M059J (cell line): ENCODE results near the gene MMP24. TPM values are rescaled to one million over a fixed set of nuclear protein-coding genes. Genes with fewer than 3 reads are reported as not detected.

ENCODE experiments used
- DNase-seq: peaks from one replicate; pipeline ENCODE4 v3.0.0-alpha.2; 2012; ENCODE audit warnings: low read depth
- total RNA-seq: library from RNA; depleted of rRNA; stranded (reverse); fragments of >200 nt; shearing (Covaris generic); gene quantifications from 2 replicates; pipeline ENCODE4 v1.2.3, GENCODE V29; 2014

The MMP24 gene
- total RNA-seq, 1 experiment from 2014 or later = 4.4 TPM

DNA sequence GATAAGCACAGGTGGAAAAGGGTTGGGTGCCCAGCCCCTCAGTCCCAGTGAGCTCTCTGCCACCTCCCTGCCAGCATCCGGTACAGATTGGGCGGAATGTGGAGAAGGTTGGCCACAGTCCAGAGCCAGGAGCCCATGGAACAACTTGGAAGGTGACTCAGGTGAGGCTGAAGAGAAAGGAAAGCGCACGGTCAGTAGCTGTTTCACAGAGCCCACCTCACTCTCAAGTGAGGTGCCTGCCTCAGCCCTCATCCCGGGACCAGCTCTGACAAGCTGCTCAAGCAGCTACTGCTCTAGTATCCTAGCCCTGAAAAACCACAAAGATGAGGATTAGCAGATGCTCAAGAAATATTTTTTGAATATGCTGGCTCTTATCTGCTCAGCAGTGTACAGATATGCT lies 52.5 kb downstream of the MMP24 start:
- peak; percentile 32 for DNase-seq

DNA sequence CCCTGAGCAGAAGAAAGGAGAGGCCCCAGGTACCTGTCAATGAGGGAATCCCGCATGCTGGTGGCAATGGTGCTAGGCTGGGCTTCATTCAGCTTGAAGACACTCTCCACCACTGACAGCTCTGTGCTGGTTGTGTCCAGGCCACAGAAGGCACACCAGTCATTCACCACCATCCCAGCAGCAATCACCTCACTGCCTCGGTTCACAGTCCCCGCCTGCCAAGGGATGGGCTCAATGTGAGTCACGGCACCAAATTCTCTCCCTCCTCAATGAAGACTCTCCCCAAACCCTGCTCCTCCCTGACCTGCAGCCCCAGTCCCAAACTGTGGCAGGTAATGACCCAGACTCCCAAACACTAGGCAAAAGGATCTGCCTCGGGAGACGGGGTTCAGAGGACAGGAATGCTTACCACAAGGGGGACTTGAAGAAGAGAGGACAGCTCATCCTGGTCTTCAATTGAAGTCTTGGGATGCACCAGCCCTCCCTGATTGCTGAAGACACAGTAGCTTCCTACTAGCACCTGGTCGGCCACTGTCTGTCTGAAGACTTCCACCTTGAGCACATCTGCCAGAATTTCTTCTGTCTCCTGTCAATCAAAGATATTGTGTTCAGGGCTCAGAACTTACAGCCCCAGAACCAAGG lies 53.2 kb downstream of the MMP24 start:
- no peak for DNase-seq

DNA sequence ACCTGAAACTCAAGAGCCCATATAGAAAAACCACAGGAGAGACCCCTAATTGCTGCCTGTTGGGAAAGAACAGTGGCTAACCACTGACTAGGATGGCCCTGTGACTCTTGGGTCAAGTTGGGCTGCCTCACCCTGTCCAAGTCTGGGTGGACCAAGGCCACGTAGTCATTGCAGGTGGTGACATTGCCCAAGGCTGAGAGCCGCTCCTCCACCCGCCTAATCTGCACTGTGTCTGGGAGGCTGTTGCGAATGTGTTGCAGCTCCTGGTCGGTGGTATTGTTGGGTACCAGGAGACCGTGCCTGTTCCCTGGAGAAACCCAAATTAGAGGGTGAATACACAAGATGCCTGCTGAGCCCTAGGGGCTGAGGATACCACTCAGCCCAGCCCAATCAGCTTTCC lies 54.0 kb downstream of the MMP24 start:
- DNase-seq = no peak

DNA sequence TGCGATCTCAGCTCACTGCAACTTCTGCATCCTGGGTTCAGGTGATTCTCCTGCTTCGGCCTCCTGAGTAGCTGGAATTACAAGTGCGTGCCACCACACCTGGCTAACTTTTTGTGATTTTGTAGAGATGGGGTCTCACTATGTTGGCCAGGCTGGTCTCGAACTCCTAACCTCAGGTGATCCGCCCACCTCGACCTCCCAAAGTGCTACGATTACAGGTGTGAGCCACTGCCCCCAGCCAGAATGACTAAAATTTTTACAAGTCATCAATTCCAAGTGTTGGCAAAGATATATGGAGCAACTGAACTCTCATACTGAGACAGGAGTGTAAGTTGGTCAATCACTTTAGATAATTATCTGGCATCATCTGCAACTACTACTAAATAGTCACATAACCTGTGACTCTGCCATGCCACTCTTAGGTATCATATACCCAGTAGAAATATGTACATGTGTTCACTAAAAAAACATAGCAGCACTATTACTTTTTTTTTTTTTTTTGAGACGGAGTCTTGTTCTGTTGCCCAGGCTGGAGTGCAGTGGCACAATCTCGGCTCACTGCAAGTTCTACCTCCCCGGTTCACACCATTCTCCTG lies 55.1 kb downstream of the MMP24 start:
- no peak for DNase-seq

DNA sequence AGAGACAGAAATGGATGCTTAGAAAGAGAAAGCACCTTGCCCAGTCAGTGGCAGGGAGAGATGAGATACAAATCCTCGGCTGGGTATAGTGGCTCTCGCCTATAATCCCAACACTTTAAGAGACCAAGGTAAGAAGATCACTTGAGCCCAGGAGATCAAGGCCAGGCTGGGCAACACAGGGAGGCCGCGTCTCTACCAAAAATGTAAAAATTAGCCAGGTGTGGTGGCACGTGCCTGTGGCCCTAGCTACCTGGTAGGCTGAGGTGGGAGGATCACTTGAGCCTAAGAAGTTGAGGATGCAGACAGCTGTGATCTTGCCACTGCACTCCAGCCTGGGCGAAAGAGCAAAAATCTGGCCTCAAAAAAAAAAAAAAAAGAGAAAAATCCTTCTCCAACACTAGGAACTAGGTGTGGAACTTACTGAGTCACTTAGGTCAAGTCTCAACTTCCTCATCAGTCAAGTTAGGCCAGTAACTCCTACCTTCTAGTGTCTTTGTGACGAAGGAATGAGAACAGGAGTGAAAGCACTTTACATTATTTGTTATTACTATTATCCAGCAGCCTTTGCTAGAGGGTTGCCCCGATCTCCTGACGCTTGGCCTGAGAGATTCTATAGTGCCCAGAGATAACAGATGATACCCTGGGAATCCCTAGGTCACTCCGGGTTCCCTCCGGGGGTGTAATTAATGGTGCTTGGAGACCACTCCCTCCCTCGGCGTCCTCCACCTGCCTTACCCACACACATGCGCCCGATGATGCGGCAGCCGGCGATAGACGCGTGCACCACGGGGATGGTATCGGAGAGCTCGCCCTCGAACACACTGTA lies 57.2 kb downstream of the MMP24 start:
- DNase-seq = no peak

DNA sequence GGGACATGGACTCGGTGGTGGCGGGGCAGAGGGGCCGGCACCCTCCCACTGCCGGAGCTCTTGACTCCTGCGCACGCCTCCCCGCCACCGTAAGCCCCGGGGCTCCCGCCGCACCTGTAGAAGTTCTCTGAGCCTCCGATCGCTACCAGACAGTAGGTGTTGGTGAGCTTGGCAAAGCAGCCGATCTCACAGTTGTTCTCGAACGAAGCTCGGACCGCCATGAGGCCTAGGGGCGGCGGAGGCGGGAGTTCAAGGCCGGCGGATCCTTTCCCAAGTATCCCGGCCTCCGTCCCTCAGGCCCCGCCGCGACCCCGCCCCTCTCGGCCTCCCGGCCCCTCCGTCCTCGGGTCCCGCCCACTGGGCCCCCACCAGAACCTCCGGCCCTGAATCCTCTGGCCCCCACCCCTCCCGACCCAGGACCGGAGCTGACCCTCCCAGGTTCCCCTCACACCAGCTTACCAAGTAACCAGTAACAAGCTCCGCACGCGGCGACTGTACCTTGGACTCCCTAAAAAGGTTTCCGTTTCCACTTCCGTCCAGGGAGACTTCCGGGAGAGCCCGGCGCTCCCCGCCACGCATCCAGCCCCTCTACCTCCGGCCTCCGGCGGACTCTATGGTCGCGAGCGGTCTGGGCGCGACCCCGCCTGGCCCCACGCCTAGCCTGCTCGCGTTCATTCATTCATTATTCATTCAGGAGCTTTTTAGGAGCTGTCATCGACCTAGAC lies 57.9 kb downstream of the MMP24 start, which contains the start of gene EIF6:
EIF6 (minus strand) TSS at position 506 of the 725 bp plus-strand sequence; CDS start at position 221, 285 bp downstream.
- DNase-seq = peak; percentile 95

DNA sequence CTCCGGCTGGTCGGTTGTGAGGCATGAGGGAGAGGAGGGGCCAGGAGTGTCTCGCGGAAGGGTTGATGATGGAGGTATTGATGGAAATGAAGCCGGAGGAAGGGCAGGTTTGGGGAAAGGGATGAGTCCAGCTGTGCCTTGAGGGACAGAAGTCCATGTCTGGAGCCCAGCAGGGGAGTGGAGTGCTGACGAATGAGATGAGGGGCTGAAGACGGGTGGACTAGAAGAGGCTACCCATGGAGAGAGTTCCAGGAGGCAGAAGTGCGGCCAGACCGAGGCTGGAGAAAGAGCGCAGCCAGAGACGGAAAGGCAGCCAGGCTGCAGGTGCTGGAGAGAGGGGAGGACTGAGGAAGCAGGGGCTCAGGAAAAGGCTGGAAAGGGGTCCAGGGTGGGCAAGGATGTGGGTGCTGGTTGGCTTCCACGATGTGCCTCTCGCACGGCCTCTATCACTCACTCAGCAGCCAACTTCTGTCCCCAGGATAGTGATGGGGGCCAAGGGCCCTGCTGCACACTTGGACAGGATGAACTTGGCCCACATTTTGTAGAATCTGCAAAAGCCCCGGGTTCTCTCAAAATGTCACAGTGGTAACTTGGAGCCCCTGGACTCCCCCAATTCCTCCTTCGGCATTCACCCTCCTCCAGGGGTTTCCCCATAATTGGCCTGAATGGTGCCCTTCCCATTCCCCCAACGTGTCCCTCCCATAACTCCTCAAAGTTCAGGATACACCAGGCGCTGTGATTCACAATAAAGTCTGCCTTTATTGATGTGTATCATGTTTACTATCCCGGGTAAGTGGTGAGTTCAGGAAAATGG lies 58.7 kb downstream of the MMP24 start:
- no peak for DNase-seq

DNA sequence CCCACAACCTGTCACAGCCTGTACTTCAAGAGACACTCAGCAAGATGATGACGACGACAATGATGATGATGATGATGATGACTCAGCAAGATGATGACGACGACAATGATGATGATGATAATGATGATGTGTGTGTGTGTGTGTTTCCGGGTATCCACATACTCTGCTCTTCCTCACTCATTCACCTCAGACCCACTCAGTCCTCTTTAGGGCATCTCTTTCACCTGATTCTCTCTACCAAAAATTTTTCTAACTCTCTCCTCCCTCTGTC lies 59.3 kb downstream of the MMP24 start:
- DNase-seq = no peak

DNA sequence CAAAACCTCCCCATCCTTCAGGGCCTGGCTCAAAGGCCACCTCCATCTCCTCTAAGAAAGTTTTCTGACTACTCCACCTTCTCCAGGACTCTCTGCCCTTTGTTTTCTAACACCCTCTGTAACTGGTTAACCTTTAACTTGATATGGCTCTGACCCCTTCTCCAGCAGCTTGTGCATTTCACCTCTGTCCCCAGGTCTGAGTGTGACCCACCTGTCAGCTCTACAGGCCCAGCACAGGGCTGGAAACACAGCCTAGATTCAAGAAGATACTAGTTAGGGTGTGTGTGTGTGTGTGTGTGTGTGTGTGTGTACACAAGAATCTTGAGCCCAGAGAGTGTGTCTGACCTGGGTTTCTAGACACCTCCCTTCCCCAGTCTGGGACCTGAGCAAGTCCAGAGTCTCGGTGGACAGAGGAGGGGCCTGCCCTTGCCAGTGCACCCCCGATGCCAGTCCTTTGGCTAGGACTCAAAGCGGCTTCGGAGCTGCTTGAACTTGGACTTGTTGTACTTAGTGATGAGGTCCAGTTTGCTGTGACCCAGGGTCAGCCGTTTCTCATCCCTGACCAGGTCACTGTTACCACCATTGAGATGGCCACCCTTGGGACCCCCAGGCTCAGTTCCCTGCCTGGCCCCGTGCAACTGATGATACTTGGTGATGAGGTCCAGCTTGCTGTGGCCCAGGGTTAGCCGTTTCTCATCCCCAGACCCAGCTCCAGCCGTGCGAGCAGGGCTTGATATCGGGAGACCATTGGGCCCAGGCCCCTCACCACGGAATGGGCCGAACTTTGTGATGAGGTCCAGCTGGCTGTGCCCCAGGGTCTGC lies 59.8 kb downstream of the MMP24 start:
- no peak for DNase-seq

DNA sequence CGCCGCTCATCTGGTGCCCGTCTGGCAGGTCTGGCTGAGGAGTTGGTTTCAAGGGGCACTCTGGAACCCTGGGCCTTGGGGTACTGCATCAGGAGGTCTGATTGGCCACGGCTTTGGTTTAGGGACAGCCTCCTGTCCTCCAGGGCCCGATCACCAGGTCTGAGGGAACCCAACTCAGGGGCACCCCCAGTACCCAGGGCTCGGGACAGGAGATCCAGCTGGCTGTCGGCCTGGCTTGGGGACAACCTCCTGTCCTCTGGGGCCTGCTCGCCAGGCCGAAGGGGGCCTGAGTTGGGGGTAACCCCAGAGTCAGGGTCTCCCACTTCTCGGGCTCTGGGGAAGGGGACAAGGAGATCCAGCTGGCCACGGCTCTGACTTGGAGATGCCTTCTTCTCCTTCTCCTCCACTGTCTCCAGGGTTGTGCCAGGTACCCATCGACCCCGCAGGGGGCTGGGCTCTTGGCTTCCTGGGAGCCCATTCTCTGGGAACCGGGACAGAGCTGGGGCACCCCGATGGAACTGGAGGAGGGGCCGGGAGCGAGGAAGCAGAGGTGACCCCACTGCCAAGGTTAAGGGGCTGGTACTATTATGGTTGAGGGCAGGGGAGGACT lies 60.5 kb downstream of the MMP24 start:
- no peak for DNase-seq

DNA sequence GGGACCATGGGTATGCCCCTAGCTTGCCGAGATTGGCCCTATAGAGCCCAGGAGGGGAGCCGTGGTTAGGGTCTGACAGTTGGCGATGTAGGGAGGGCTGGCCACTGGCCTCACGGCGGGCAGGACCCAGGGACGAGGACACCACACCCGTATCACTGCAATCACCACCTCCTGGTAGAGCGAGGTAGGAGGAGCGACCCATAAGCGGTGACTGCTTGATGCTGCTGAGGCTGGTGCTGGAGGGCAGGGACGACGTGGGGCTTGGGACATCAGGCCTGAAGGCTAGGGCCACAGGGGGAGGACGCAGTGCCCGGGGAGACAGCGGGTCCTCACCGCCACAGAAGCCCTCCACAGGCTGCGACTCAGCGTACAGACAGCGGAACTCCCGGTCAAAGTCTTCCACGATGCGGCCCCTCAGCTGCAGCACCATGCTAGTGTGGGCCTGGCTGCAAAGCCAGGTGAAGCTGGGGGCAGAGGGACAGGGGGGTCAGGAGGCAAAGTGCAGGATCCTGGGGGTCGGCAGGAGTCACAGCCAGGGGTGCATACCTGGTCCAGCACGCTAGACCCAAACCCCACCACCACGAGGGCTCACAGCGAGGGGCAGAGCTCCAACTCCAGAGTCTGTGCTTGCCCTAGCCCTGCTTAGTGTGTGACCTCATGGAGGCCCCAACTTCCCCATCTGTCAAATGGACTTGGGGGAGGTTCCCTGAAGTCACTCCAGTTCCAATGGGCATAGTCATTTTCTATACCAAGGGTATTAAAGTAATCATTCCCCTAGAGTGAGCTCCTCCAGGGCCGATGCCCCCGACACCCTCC lies 61.2 kb downstream of the MMP24 start:
- DNase-seq = no peak

DNA sequence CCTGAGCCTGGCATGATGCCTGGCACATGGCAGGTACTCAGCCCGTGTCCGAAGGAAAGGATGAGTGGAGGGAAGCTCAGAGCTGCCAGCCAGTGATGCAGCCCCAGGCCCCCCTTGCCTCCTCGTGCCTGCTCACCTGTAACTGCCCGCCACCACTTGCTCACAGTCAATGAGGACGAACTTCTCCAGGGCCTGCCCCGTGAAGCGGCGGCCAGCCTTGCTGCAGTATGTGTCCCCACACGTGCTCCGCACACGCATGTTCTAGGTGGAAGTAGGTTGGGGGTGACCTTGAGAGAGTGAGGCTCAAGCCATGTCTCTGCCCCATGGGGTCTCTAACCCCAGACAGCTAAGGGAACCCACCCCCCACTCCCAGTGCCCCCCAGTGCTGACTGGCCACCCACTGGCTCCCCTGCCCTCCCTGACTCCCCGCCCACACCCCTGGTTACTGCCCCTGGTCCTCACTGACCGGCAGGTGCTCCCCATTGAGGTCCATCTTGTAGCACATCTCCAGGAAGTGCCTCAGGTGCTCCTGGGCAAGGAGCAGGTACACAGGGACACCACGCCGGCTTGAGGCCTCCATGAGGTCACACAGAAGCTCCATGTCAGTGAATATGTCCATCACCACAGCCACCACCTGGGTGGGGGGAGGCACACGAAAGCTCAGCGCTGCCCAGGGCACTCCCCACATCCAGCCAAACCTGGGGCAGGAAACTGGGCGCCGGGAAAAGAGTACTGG lies 62.0 kb downstream of the MMP24 start:
- no peak for DNase-seq

DNA sequence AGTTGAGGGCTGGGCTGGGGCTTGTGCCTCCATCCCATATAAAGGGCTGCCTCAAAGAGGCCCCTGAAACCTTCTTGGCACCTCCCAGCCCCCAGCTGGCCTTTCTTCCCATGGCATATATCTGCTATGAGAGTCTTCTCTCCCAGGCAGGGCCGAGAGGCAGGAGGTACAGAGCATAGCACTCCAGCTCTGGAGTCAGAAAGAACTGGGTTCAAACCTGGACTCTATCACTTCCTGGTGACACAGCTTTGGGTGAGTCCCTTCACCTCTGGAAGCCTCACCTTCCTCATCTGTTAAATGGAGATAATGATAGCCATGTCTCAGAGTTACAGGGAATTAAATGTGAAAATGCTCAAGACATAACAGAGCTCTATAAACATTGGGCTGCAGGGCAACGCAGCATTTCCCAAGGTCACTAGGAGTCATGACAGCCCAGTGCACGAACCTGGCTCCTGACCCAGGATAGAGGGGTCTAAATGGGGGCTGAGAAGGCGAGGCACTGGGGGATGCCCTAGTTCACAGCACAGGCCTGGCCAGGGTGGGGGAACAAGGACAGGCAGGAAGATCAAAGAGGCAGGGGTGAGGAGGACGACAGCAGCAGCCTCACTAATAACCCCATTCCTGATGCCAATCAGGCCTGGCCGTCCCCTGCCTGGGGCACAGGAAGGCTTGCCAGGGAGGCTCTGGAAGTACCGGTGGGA lies 63.8 kb downstream of the MMP24 start:
- DNase-seq = no peak

DNA sequence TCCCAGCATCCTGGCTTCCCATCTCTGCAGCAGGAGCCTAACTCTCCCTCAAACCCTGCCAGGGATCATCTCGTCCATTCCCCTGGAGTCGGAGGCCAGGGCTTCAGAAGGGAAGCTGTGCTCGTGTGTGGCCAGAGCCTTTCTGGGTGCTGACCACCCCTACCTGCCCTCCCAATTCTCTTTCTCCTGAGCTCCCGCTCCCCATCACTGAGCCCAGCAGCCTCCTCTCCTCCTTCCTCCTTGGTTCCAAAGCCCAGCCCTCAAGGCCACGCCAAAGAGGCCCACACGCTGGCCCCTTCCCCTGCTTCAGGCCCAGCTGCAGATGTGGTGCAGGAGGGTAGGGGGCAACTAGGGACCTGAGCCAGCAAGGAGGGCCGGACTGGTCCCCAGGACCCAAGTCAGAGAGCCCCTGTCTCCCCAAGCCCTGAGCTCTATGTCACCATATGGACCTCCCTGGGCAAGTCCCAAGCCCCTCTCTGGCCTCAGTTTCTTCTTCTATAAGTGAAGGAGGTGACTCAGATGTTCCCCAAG lies 64.5 kb downstream of the MMP24 start:
- DNase-seq = no peak

DNA sequence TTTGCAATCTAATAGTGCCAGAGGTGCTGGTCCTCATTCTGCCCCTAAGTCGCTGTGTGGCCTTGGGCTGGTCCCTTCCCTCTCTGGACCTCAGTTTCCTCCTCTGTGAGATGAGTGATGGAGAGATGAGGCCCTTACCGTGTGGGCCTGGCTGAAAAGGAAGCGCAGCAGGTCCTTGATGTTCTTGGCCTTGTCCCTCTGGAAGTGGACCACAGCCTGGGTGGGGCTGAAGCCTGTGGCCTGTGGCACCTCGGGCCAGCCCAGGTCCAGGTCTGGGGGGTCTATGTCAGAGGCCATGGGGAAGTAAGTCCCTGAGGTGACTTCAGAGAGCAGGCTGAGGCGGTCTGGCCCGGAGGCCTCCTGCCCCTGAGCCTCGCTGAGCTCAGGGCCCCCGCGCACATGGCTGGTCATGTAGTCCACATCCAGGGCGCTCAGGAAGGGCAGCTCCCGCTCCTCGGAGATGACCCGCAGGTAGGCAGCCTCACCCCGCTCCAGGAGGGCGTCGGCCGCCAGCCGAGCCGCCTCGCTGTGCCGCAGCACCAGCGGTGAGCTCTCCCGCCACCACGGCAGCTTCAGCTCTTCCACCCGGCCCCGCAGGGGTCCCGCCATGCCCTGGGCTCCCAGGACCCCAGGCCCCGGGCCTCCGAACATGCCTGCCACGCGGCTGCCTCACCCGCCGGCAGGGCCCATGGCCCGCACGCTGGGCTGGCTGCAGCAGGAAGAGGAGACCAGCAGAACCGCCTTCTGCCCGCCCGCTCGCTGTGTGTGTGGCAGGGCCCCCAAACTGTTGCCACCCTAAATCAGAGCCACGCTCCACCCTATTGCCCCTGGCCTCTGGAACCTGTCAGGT lies 65.4 kb downstream of the MMP24 start, which contains the start of gene FAM83C:
FAM83C (minus strand) TSS at position 772 of the 850 bp plus-strand sequence; CDS start at position 651, 121 bp downstream.
- DNase-seq = no peak

DNA sequence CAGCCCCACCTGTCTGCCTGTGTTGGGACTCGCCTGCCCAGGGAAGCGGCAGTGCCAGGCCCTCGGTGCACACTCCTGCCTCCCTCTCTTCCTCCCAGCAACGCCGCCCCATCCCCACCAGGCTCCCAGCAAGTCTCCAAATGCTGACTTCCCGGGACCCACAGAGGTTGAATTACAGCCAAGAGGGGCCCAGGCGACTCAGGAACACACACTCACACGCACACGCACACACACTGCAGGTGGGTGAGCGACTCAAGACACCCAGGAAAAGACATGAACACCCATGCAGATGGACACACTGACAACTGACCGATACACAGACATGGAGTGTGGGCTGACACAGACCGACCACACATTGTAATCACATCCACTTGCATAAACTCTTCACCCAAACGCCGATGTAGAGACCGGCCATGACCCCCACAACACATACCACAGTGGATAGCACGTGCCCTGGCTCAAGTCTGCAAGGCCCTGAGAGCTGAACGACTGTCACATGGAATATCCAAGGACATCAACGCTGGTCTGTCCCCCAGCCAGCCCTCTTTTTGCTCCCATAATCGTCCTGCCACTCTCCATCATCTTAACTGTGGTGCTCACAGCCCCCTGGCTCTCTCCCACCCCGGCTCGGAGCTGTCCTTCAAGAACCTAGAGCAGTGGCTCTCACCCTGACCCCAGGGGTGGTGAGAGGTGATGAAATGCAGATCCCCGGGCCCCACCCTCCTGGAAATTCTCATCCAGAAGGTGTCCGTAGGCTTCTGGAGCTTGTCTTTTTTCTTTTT lies 66.2 kb downstream of the MMP24 start:
- DNase-seq = no peak
